Epithelial cell of esophagus (primary cell): ENCODE data around the gene METTL14.

Experiments used
- DNase-seq: peaks from one replicate; pipeline ENCODE4 v3.0.0; 2010; ENCODE audit warnings: low read depth
- H3K4me3 ChIP-seq: 2 replicates; pipeline ENCODE4 v1.5.1; 2011; ENCODE audit warnings: mild to moderate bottlenecking, low read length, control low read depth
- TF ChIP-seq, protein P1 (sequence below): IDR thresholded peaks from 2 replicates; pipeline ENCODE4 v1.5.1; 2011; ENCODE audit warnings: low read depth, mild to moderate bottlenecking, low read length, control low read depth, inconsistent platforms; ENCODE audit not compliant: insufficient read depth; ENCODE audit errors: missing control alignments

The METTL14 gene

GRCh38 chr4:118752551-118752950 is 67.4 kb downstream of the METTL14 start:
- no peak for DNase-seq
- TF ChIP-seq, protein P1, sequence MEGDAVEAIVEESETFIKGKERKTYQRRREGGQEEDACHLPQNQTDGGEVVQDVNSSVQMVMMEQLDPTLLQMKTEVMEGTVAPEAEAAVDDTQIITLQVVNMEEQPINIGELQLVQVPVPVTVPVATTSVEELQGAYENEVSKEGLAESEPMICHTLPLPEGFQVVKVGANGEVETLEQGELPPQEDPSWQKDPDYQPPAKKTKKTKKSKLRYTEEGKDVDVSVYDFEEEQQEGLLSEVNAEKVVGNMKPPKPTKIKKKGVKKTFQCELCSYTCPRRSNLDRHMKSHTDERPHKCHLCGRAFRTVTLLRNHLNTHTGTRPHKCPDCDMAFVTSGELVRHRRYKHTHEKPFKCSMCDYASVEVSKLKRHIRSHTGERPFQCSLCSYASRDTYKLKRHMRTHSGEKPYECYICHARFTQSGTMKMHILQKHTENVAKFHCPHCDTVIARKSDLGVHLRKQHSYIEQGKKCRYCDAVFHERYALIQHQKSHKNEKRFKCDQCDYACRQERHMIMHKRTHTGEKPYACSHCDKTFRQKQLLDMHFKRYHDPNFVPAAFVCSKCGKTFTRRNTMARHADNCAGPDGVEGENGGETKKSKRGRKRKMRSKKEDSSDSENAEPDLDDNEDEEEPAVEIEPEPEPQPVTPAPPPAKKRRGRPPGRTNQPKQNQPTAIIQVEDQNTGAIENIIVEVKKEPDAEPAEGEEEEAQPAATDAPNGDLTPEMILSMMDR: no peak
- H3K4me3 ChIP-seq: no peak overlapping the region

- no peak for DNase-seq
- TF ChIP-seq, protein P1: no peak
- H3K4me3 ChIP-seq: no peak overlapping the region
Measured at GRCh38 chr4:118753096-118753495, 67.9 kb downstream of the METTL14 start.

DNA sequence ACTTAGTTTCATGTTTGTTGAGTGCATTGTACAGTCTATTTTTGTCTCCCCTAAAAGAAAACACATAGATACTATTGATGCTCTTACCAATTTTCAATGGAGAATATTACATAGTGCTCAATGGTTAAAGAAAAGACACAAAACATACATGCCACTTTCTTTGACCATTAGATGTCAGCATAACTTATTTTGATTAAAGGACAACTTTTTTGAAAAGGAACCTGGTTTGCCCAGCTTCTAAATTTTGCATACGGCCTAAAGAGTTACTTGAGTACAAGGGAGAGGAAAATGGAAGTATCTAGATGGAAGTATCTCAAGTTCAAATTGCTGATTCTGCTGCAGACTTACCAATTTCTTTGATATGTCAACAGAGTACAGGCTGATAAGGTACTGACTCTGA is 68.5 kb downstream of the METTL14 start:
- DNase-seq: no peak
- TF ChIP-seq, protein P1: no peak
- H3K4me3 ChIP-seq: no peak overlapping the region

DNA sequence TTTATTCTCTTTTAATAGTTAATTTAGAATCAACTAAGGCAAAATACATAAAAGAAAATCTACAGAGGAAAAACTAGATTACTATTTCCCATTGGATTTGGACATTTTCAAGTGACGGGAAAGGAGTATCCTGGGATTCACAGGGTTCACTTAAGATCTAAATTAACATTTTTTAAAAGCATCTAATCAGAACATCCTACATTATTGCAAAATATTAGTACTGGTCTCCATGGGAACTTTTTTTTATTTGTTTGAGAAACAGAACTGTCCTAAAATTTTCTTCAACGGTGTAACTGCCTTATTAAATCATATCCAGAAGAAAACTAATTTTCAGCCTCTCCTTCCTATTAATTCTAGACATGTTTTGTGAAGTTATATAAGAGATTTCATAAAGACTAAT is 69.7 kb downstream of the METTL14 start:
- no peak overlapping the region for H3K4me3 ChIP-seq
- TF ChIP-seq, protein P1: no peak
- no peak for DNase-seq

DNA sequence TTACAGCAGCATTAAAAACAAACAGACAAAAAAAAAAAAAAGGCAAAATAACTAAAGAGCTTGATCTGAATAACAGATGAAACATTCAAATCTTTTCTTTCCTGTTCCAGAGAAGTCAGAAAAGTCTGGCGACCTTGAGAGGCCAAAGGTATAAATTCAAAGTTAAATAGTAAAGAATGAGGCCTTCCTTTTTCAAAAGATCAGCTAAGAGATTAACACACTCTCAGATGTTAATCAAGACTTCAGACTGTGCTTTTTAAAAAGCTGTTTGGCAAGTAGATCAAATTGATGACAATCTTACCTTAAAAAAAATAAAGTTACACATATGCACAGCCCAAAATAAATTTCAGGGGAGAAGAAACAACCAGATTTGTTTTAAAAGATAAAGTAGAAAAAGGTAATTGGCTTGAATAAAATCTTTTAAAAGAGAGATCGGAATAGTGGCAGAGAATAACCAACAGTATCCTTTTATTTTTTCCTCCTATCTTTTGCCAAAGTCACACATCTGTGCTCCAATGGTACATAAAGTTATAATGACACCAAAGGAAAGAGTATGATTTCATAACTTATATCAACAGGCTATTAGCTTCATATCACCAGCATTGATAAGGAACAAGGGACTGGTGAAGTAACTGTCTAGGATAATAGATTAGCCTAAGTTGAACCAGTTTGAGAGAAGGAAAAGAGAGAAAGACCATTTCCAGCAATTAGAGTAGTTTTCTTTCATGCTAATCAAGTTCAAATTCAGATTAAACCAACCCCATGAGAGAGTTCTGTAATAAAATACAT is 70.4 kb downstream of the METTL14 start:
- no peak for DNase-seq
- H3K4me3 ChIP-seq: no peak overlapping the region
- TF ChIP-seq, protein P1: no peak

- H3K4me3 ChIP-seq: no peak overlapping the region
- TF ChIP-seq, protein P1: no peak
- DNase-seq: no peak
Measured at GRCh38 chr4:118756429-118756828, 71.2 kb downstream of the METTL14 start.

DNA sequence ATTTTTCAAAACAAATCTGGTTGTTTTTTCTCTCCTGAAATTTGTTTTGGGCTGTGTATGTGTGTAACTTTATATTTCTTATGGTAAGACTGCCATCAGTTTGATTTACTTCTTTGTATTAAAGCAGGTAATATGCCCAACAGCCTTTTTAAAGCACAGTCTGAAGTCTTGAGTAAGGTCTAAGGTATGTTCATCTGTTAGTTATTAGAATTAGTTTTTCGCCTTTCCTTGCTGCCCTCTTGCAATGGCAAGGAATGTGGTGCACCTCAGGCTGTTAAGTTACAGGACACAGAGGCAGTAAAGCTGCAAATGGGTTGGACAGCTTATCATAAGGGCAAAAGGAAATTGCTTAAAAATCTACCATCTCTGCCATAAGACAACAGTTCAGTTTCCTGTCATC is 71.8 kb downstream of the METTL14 start:
- TF ChIP-seq, protein P1: no peak
- DNase-seq: no peak
- H3K4me3 ChIP-seq: no peak overlapping the region
